Epithelial cell of esophagus (primary cell): ENCODE measurements around the gene CLEC11A.

ENCODE experiments used
- DNase-seq: peaks from one replicate; pipeline ENCODE4 v3.0.0; 2010; ENCODE audit warnings: low read depth
- H3K4me3 ChIP-seq: 2 replicates; pipeline ENCODE4 v1.5.1; 2011; ENCODE audit warnings: mild to moderate bottlenecking, low read length, control low read depth
- CTCF ChIP-seq: IDR thresholded peaks from 2 replicates; pipeline ENCODE4 v1.5.1; 2011; ENCODE audit warnings: low read depth, mild to moderate bottlenecking, low read length, control low read depth, inconsistent platforms; ENCODE audit not compliant: insufficient read depth; ENCODE audit errors: missing control alignments

CLEC11A gene

GRCh38 chr19:50713556-50714236 is 9.5 kb upstream of the CLEC11A start:
- TF ChIP-seq CTCF = no peak
- DNase-seq = no peak
- H3K4me3 ChIP-seq = no peak overlapping the region

- H3K4me3 ChIP-seq = no peak overlapping the region
- no peak for TF ChIP-seq CTCF
- no peak for DNase-seq
These were observed 6.8 kb upstream of the CLEC11A start for GRCh38 chr19:50716178-50717025.

GRCh38 chr19:50717026-50717723 is 6.0 kb upstream of the CLEC11A start:
- TF ChIP-seq CTCF = no peak
- H3K4me3 ChIP-seq = no peak overlapping the region
- DNase-seq = no peak

GRCh38 chr19:50717891-50718254 is 5.3 kb upstream of the CLEC11A start:
- no peak for DNase-seq
- no peak overlapping the region for H3K4me3 ChIP-seq
- no peak for TF ChIP-seq CTCF

- DNase-seq = no peak
- H3K4me3 ChIP-seq = no peak overlapping the region
- no peak for TF ChIP-seq CTCF
These were observed 4.7 kb upstream of the CLEC11A start for GRCh38 chr19:50718255-50719118.

GRCh38 chr19:50719119-50719435 is 4.1 kb upstream of the CLEC11A start:
- no peak for DNase-seq
- TF ChIP-seq CTCF = no peak
- H3K4me3 ChIP-seq = no peak overlapping the region
